ENCODE results near the gene CFAP119.

- TF ChIP-seq CTCF (IDR thresholded peaks at IDR 0.05) = no peak
- TF ChIP-seq POLR2A (IDR thresholded peaks at IDR 0.05) = no peak
Measured at GRCh38 chr16:30773826-30774225, 12.0 kb upstream of the CFAP119 start.

Measured in testis (tissue), 2 donors.